Neural cell (in vitro differentiated cells): ENCODE data around the gene PTPN9. TPM values are rescaled to one million over a fixed set of nuclear protein-coding genes. Genes with fewer than 3 reads are reported as not detected.

ENCODE experiments used
- H2AFZ ChIP-seq: fragments of 200-600, 300-800 bp; sonication (generic), shearing (Covaris generic); 2 replicates; pipeline ENCODE4 v1.6.0; 2014; ENCODE audit warnings: low read depth, mild to moderate bottlenecking, antibody characterized with exemption, low read length, moderate library complexity
- H3F3A ChIP-seq: fragments of 200-600 bp; shearing (Covaris generic); 2 replicates; pipeline ENCODE4 v1.6.1; 2016; ENCODE audit warnings: mild to moderate bottlenecking, moderate library complexity, mixed read lengths, antibody characterized with exemption, low read length; ENCODE audit not compliant: insufficient read depth, poor library complexity, severe bottlenecking
- H3K27ac ChIP-seq: fragments of 200-600, 300-800 bp; sonication (generic), shearing (Covaris generic); 2 replicates; pipeline ENCODE4 v1.5.1; 2014; ENCODE audit warnings: mild to moderate bottlenecking, low read length, moderate library complexity
- H3K27me3 ChIP-seq: fragments of 300-800, 200-600 bp; sonication (generic), shearing (Covaris generic); 2 replicates; pipeline ENCODE4 v1.6.0; 2014; ENCODE audit warnings: mild to moderate bottlenecking, low read depth, low read length, moderate library complexity; ENCODE audit not compliant: insufficient read depth
- H3K36me3 ChIP-seq: fragments of 300-800, 200-600 bp; sonication (generic), shearing (Covaris generic); 2 replicates; pipeline ENCODE4 v1.5.1; 2014; ENCODE audit warnings: mild to moderate bottlenecking, antibody characterized with exemption, low read length, moderate library complexity; ENCODE audit not compliant: insufficient read depth
- H3K4me2 ChIP-seq: fragments of 300-800, 200-600 bp; sonication (generic), shearing (Covaris generic); 2 replicates; pipeline ENCODE4 v1.6.0; 2014; ENCODE audit warnings: mild to moderate bottlenecking, low read length
- H3K4me3 ChIP-seq: fragments of 300-800, 200-600 bp; sonication (generic), shearing (Covaris generic); 2 replicates; pipeline ENCODE4 v1.5.1; 2014; ENCODE audit warnings: mild to moderate bottlenecking, low read length, moderate library complexity
- H3K79me2 ChIP-seq: fragments of 200-600 bp; shearing (Covaris generic); replicated peaks from 2 replicates; pipeline ENCODE4 v1.6.0; 2014; ENCODE audit warnings: mild to moderate bottlenecking, low read length, moderate library complexity; ENCODE audit not compliant: insufficient read depth
- H3K9ac ChIP-seq: fragments of 300-800, 200-600 bp; sonication (generic), shearing (Covaris generic); 2 replicates; pipeline ENCODE4 v1.6.1; 2016; ENCODE audit warnings: mild to moderate bottlenecking, low read length, mixed read lengths
- H3K9me2 ChIP-seq: fragments of 200-600 bp; shearing (Covaris generic); 2 replicates; pipeline ENCODE4 v1.6.1; 2016; ENCODE audit warnings: mild to moderate bottlenecking, low read length, mixed read lengths; ENCODE audit not compliant: insufficient read depth
- H3K9me3 ChIP-seq: fragments of 200-600, 300-800 bp; sonication (generic), shearing (Covaris generic); 2 replicates; pipeline ENCODE4 v1.6.1; 2016; ENCODE audit warnings: mild to moderate bottlenecking, mixed run types, low read length, moderate library complexity, mixed read lengths
- H4K20me1 ChIP-seq: fragments of 200-600 bp; shearing (Covaris generic); 2 replicates; pipeline ENCODE4 v1.6.1; 2016; ENCODE audit warnings: mild to moderate bottlenecking, mixed run types; ENCODE audit not compliant: insufficient read depth
- EP300 ChIP-seq: fragments of 450-650 bp; conservative IDR thresholded peaks from 2 replicates; pipeline ENCODE4 v1.6.1; 2014; ENCODE audit warnings: antibody characterized with exemption, mild to moderate bottlenecking, moderate library complexity; ENCODE audit not compliant: poor library complexity, severe bottlenecking
- EZH2 ChIP-seq: fragments of 200-600, 300-800 bp; shearing (Covaris generic), sonication (generic); IDR thresholded peaks from 2 replicates; pipeline ENCODE4 v1.6.1; 2014; ENCODE audit warnings: antibody characterized with exemption, low read length, borderline replicate concordance, mild to moderate bottlenecking; ENCODE audit not compliant: insufficient read depth, poor library complexity, severe bottlenecking
- MXI1 ChIP-seq: fragments of 450-650 bp; conservative IDR thresholded peaks from 2 replicates; pipeline ENCODE4 v1.6.1; 2014; ENCODE audit warnings: antibody characterized with exemption, mild to moderate bottlenecking; ENCODE audit not compliant: poor library complexity, severe bottlenecking
- POLR2AphosphoS5 ChIP-seq: IDR thresholded peaks from 2 replicates; pipeline ENCODE4 v1.6.1; 2012
- RAD21 ChIP-seq: fragments of 450-650 bp; conservative IDR thresholded peaks from 2 replicates; pipeline ENCODE4 v1.6.1; 2014; ENCODE audit warnings: antibody characterized with exemption, mild to moderate bottlenecking, moderate library complexity
- SMC3 ChIP-seq: fragments of 450-650 bp; conservative IDR thresholded peaks from 2 replicates; pipeline ENCODE4 v1.6.1; 2014; ENCODE audit warnings: antibody characterized with exemption, mild to moderate bottlenecking, moderate library complexity; ENCODE audit not compliant: poor library complexity
- TAF1 ChIP-seq: IDR thresholded peaks from 2 replicates; pipeline ENCODE4 v1.6.1; 2012; ENCODE audit warnings: low read depth
- polyA plus RNA-seq: library from polyadenylated mRNA; depleted of rRNA; stranded (reverse); fragments of >200 nt; gene quantifications from 2 replicates; pipeline ENCODE4 v1.2.3, GENCODE V29; 2014
- TF ChIP-seq, protein P1 (sequence below): fragments of 450-650 bp; IDR thresholded peaks from 2 replicates; pipeline ENCODE4 v1.5.1; 2014; ENCODE audit warnings: antibody characterized with exemption, mild to moderate bottlenecking, moderate library complexity; ENCODE audit not compliant: poor library complexity, severe bottlenecking
- TF ChIP-seq, protein P2 (sequence below): IDR thresholded peaks from 2 replicates; pipeline ENCODE4 v1.6.1; 2012; ENCODE audit warnings: borderline replicate concordance

Gene PTPN9
- polyA plus RNA-seq, 1 donor from 2014 or later: 33.1 TPM

DNA sequence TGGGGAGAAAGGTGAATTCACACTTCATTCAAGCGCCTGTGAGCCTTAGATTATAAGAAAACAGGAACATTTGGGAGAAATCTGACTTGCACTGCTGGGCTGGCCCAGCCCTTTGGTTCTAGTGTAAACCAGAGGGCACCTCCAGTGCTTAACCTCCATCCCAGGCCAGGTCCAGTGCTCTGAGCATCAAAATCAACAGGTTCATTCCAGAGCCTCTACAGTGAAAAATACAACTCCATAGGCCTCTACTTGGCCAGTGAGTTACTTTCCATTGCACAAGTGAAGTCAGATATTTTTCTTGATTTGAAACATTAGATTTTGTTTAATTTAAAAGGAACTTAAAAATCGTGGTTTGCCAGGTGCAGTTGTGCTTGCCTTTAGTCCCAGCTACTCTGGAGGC is 43.4 kb upstream of the PTPN9 start:
- no peak overlapping the region for H2AFZ ChIP-seq
- no peaks in the 10 kb centered on the region for H3K36me3 ChIP-seq
- H3F3A ChIP-seq: peaks cover 4% of the 10 kb centered on the region
- no peaks in the 10 kb centered on the region for H3K79me2 ChIP-seq
- H3K9ac ChIP-seq: no peak overlapping the region
- H3K9me3 ChIP-seq: no peaks in the 10 kb centered on the region
- no peak overlapping the region for H3K4me3 ChIP-seq
- H3K27ac ChIP-seq: no peak overlapping the region
- TF ChIP-seq EZH2 (no peak), TAF1 (no peak), EP300 (no peak), MXI1 (no peak), RAD21 (no peak), POLR2AphosphoS5 (no peak), SMC3 (no peak)
- TF ChIP-seq, protein P1, sequence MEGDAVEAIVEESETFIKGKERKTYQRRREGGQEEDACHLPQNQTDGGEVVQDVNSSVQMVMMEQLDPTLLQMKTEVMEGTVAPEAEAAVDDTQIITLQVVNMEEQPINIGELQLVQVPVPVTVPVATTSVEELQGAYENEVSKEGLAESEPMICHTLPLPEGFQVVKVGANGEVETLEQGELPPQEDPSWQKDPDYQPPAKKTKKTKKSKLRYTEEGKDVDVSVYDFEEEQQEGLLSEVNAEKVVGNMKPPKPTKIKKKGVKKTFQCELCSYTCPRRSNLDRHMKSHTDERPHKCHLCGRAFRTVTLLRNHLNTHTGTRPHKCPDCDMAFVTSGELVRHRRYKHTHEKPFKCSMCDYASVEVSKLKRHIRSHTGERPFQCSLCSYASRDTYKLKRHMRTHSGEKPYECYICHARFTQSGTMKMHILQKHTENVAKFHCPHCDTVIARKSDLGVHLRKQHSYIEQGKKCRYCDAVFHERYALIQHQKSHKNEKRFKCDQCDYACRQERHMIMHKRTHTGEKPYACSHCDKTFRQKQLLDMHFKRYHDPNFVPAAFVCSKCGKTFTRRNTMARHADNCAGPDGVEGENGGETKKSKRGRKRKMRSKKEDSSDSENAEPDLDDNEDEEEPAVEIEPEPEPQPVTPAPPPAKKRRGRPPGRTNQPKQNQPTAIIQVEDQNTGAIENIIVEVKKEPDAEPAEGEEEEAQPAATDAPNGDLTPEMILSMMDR: no peak
- TF ChIP-seq, protein P2, sequence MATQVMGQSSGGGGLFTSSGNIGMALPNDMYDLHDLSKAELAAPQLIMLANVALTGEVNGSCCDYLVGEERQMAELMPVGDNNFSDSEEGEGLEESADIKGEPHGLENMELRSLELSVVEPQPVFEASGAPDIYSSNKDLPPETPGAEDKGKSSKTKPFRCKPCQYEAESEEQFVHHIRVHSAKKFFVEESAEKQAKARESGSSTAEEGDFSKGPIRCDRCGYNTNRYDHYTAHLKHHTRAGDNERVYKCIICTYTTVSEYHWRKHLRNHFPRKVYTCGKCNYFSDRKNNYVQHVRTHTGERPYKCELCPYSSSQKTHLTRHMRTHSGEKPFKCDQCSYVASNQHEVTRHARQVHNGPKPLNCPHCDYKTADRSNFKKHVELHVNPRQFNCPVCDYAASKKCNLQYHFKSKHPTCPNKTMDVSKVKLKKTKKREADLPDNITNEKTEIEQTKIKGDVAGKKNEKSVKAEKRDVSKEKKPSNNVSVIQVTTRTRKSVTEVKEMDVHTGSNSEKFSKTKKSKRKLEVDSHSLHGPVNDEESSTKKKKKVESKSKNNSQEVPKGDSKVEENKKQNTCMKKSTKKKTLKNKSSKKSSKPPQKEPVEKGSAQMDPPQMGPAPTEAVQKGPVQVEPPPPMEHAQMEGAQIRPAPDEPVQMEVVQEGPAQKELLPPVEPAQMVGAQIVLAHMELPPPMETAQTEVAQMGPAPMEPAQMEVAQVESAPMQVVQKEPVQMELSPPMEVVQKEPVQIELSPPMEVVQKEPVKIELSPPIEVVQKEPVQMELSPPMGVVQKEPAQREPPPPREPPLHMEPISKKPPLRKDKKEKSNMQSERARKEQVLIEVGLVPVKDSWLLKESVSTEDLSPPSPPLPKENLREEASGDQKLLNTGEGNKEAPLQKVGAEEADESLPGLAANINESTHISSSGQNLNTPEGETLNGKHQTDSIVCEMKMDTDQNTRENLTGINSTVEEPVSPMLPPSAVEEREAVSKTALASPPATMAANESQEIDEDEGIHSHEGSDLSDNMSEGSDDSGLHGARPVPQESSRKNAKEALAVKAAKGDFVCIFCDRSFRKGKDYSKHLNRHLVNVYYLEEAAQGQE: no peak
- no peaks in the 10 kb centered on the region for H4K20me1 ChIP-seq
- no peaks in the 10 kb centered on the region for H3K9me2 ChIP-seq
- no peaks in the 10 kb centered on the region for H3K27me3 ChIP-seq
- no peak overlapping the region for H3K4me2 ChIP-seq

DNA sequence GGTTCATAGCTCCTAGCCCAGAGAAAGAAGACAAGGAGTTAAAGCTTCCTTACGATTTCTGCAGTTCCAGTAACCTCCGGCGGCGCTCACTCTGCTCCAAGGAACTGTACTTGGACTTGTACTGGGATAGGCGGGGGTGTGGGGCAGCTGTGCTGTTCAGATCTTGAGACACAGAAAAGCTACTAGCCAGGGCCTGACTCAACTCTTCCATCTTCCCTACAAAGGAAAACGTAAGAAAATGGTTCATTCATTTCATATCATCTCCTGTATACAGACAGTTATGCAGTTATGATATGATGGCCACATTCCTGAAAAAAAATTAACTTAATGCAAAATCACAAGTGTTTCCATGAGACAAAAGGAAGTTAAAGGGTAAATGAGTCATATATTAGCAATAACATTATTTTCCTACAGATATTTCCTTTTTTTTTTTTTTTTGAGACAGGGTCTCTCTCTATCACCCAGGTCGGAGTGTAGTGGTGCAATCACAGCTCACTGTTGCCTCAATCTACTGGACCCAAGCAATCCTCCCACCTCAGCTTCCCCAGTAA is 41.8 kb upstream of the PTPN9 start:
- TF ChIP-seq, protein P1: no peak
- no peak for TF ChIP-seq MXI1
- TF ChIP-seq SMC3: no peak
- TF ChIP-seq RAD21: no peak
- TF ChIP-seq TAF1: no peak
- no peak for TF ChIP-seq EZH2
- no peak overlapping the region for H2AFZ ChIP-seq
- no peaks in the 10 kb centered on the region for H3K9me2 ChIP-seq
- no peak overlapping the region for H3K4me2 ChIP-seq
- H3K9me3 ChIP-seq: no peaks in the 10 kb centered on the region
- no peaks in the 10 kb centered on the region for H3K36me3 ChIP-seq
- no peak overlapping the region for H3K4me3 ChIP-seq
- H4K20me1 ChIP-seq: no peaks in the 10 kb centered on the region
- H3K27ac ChIP-seq: no peak overlapping the region
- no peaks in the 10 kb centered on the region for H3K27me3 ChIP-seq
- H3K9ac ChIP-seq: no peak overlapping the region
- H3F3A ChIP-seq: peaks cover 3% of the 10 kb centered on the region
- H3K79me2 ChIP-seq: no peaks in the 10 kb centered on the region
